GM19324 (cell line): ENCODE results near the gene CCDC157.
"Not testable (repeated sequence)": the region's sequence is repeated elsewhere in the genome, so short reads cannot be mapped to it uniquely, and the experiment has no call there.

Experiments used
- ATAC-seq: cut with Tn5 transposase; IDR thresholded peaks from one replicate; pipeline ENCODE4 v1.9.1; 2021; ENCODE audit warnings: mild to moderate bottlenecking, moderate library complexity; ENCODE audit not compliant: unreplicated experiment, low FRiP score

Gene CCDC157

GRCh38 chr22:30386608-30386959 lies 29.8 kb downstream of the CCDC157 start:
- ATAC-seq, result no peak

- ATAC-seq, result peak; percentile 80
These were observed 30.4 kb downstream of the CCDC157 start, which contains the start of gene RNF215 for GRCh38 chr22:30386960-30387827. Gene RNF215, minus strand, starts transcription at chr22:30387411. Its CDS starts 98 bp downstream, at chr22:30387313.

GRCh38 chr22:30390974-30391691 lies 34.3 kb downstream of the CCDC157 start:
- no peak for ATAC-seq

- ATAC-seq, result no peak
These were observed 36.0 kb downstream of the CCDC157 start for GRCh38 chr22:30392661-30393321.

DNA sequence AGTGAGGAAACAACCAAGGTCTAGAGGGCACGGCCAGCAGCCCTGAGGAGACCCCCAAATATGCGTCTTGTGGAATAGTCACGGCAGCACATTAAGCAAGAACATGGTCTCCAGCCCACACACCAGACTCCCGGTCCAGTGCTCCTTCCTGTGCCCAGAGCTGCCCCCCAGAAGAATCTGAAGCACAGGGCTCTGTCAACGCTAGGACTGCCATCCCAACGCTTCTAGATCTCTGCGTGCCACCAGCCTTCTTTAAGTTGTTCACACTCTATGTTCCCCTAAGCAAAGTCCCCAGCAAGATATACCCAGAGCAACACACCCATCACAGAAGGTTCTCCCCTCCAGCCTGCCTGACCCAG lies 36.5 kb downstream of the CCDC157 start:
- ATAC-seq, result no peak

DNA sequence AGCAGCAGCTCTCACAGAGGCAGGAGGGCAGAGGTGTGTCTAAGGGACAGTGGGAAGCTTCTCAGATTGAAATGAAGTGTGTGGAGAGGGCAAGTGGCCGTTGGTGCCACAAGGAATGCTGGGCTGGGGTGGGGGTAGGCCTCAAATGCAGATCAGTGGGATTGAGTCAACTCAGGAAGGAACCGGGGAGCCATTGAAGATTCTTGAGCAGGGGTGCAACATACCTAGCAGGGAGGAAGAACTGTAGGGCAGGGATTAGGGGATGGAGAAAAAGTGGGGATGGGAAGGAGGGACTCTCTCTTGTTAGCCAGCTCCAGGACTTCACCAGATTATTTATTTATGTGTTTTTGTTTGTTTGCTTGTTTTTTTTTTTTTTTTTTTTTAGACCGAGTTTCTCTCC lies 37.1 kb downstream of the CCDC157 start:
- ATAC-seq, result no peak

- no peak for ATAC-seq
These were observed 40.3 kb downstream of the CCDC157 start, which contains the start of gene SEC14L2 for GRCh38 chr22:30396871-30397655. Gene SEC14L2, plus strand, starts transcription at chr22:30397018. Its CDS starts 99 bp downstream, at chr22:30397117.

- no peak for ATAC-seq
These were observed 41.1 kb downstream of the CCDC157 start for GRCh38 chr22:30397656-30398635.

GRCh38 chr22:30398685-30399680 lies 42.2 kb downstream of the CCDC157 start:
- no peak for ATAC-seq

- ATAC-seq, result no peak
These were observed 42.9 kb downstream of the CCDC157 start for GRCh38 chr22:30399718-30400117.

GRCh38 chr22:30400159-30400558 lies 43.4 kb downstream of the CCDC157 start:
- ATAC-seq, result no peak

DNA sequence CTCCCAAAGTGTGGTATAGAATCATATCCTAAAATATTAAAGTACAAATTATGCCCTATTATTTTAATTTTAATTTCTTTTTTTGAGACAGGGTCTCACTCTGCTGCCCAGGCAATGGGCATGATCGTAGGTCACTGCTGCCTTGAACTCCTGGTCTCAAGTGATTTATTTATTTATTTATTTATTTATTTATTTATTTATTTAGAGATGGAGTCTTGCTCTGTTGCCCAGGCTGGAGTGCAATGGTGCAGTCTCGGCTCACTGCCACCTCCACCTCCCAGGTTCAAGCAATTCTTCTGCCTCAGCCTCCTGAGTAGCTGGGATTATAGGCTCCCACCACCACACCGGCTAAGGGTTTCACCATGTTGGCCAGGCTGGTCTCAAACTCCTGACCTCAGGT lies 44.2 kb downstream of the CCDC157 start:
- ATAC-seq, result not testable (repeated sequence)

DNA sequence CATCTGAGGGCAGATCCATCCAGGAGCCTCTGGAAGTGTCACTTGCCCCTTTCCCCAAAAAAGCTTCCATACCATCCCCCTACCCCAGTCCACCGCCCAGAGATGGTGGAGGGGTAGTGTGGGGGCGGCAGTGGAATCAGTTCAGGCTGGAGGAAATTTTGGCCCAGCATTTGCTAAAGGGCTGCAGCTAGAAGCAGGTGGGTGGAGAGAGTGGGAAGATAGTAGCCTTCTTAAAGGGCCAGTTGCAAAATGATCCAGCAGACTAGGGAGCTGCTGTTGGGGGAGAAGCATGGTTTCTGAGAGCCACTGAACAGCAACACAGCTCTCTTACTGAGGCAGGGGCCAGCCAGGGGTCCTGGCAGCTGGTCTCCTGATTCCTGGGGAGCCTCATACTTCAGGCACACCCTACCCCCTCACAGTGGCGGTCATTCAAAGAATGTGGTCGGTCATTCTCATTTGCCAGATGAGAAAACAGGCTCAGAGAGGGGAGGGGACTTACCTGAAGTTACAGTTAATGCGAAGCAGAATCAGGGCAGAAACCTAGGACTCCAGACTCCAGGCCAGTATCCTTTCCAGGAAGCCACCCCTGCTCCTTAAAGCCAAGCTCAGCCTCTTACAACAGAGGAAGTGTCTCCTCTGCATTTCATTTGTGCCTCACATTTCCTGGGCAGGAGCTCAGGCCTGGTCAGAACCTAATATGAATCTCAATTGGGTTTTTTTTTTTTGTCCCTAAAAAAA lies 45.4 kb downstream of the CCDC157 start:
- no peak for ATAC-seq

- not testable (repeated sequence) for ATAC-seq
These were observed 45.9 kb downstream of the CCDC157 start for GRCh38 chr22:30402766-30403104.

GRCh38 chr22:30404307-30404706 lies 47.5 kb downstream of the CCDC157 start:
- no peak for ATAC-seq

GRCh38 chr22:30405731-30406130 lies 48.9 kb downstream of the CCDC157 start:
- no peak for ATAC-seq

GRCh38 chr22:30406400-30406799 lies 49.6 kb downstream of the CCDC157 start:
- ATAC-seq, result no peak
